Fibroblast of skin of abdomen (primary cell): Measurements from ENCODE around the gene KCNT2.

Source experiments
- DNase-seq: peaks from one replicate; pipeline ENCODE4 v3.0.0-alpha.2; 2013

Gene KCNT2

DNA sequence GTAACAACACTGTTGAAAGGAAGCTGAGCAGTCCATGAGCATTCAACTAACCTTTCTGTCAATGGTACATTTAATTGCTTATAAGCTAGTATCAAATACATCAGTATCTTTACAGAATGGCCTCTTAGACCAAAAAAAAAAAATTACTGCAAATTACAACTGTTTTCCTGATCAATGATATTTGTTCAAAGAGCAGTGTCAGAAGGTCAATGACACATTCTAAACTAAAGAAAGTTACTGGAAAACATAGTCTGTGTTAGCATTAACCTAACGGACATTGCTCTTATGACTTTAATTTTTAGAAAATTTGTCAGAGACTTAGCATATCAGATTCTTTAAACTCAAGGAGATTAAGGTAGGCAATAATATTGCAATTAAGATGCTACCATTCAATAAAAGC, 162.5 kb downstream of the KCNT2 start:
- DNase-seq: no peak

DNA sequence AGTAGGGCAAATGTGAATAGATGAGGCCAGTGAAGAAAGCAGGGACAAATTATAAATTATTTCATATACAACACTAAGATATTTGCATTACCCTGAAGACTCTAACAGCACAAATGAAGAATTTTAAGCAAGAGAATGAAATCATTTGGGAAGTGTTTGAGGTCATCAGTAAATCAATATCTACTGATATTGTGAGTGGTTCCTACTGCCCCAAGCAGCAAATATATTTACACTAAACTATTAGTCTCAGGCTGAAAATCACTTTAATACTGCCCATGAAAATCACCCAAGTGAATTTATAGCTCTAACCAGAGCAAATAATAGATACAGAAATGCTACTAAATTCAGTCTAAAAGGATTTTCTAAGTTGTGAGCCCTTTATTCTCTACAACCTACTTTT, 163.6 kb downstream of the KCNT2 start:
- DNase-seq: no peak

DNA sequence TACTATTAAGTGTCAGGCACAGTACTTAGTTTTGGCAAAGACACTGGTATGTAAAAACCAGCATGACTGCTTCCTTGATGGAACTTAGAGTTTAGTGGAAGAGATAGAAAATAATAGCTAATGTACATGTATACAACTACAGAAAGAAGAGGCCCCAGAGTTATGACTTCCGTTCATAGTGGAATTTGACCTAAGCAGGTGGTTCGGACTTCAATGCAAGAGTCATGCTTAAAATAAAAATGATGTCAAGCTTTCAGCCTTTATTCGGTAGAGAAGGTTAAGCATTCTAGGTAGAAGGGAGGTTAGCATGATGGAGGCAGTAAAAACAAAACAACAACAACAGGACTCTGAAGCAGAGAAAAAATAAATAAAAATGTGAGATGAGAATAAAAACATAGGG, 165.9 kb downstream of the KCNT2 start:
- no peak for DNase-seq

DNA sequence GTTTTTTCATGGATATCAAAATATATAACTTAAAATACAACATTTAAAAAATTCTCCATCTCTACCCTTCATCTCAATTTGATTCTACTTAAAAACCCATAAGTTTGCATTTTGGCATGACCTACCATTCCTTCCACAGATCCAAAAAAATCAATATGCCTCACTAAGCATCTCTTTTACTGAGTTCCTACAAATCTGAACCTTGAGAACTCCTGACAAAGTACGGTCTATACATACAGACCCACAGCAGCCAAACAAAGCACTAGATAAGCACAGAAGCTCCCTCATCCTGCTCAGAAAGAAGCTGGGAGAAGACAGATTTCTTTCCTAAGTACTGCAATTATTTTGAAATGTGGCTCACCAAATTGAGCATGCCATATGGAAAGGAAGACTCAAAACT, 167.5 kb downstream of the KCNT2 start:
- no peak for DNase-seq

DNA sequence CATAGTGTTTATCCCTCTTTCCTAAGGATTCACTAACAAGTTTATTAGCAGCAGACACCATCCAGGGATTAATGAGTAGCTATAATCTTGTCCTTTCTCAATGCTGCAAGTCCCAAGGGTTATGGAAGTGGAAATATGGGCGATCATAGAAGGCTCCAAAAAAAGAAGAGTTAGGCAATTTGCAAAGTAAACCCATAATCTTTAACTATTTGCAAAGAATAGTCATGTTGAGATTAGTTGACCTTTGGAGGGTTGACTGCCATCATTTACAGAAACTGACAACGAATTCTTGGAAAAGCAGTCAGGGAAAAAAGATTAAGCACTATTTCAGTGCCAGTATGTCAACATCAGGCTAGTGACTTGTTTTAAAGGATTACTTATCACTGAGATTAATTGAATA, 169.9 kb downstream of the KCNT2 start:
- DNase-seq: no peak

DNA sequence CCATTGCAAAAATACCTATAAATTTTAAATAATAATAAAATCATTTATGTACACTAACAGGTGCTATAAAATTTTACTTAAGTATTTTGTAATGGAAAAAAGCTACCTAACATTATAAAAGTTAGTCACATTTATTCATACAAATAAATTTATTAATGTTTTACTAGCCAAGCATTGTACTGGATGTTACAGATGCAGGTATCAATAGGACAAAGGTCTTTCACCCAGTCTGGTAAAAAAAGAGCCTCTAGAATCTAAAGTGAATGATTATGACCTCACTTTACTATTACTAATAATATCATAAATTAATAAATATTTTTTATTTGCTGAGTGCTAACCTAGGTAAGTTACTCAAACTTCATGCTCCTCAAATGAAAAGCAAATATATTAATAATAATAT, 170.6 kb downstream of the KCNT2 start:
- DNase-seq: no peak

DNA sequence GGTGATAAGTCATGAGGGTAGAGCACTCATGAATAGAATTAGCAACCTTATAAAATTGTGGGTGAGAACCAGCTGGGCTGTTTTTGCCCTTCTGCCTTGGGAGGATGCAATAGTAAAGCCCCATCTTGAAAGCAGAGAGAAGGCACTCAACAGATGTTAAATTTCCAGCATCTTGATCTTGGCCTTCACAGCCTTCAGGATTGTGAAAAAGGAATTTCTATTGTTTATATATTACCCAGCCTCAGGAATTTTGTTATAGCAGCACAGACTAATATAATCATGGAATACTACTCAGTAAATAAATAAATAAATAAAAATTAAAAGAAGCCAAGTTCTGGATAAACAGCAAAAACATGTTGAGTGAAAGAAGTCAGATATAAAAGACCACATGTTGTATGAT, 175.2 kb downstream of the KCNT2 start:
- no peak for DNase-seq

DNA sequence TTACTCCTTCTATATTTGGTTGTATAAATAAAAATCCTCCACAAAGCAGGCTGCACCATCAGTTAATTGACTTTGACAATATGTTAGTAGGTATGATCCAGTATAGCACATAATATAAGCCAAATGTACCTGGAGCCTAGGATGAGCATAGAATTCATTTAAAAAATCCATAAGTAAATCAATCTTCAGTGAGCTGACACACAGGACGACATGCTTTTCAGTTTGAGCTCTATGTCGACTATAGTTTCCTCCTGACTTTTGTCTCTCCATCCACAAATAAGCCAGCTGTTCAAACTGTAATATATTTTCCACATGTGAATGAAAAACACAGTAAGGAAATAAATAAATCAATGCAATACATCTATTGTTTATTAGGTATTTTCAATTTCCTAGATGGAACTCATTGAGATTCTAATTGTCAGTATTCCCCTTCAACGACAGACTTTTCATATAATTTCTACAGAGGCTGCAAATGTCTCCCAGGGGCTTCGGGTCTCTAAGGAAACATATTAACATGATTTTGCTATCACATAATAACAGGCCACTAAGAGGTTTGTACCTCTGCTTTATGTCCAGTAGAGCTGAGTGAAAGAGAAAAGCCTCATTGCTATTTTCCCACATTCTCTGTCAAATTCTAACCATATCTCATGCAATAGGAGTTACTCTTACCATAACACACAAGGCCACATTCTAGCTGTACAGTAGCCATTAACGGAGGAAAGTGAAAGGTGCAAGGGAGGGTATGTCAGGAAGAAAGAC, 180.1 kb downstream of the KCNT2 start:
- no peak for DNase-seq

DNA sequence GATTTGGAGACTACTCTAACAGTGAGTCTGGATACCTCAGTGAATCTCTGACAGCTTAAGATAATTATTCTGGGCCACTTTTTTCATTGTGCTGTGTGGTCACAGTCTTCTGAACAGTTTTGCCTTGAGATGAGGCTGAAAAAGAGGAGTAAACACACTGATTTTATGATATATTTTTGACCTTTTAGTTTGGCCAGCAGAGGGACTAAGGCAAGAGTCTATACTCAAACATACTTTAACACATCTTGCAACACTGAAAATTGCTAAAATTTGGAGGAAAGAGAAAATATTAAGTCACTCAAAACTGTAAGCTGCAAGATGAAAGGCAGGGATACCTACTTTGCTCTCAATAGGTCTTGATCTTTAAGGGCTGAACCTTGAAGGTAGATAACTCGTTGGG, 182.7 kb downstream of the KCNT2 start:
- no peak for DNase-seq

DNA sequence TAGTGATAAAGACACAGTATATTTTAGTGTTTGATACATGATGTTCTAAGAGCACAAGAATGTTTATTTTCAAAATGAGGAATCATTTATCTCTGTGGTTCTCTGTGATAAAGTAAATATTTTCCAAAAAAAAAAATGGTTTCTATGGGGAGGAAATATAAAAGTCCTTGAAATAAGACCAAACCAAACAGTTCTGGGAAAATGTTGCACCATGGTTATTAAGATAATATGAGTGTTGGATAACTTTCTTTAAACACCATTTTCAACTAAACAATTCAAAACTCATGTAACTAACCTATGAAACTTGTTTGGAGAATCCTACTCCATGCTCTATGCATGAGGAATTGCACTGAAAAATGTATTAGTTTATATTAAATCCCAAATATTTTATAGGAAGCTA, 184.6 kb downstream of the KCNT2 start:
- no peak for DNase-seq

DNA sequence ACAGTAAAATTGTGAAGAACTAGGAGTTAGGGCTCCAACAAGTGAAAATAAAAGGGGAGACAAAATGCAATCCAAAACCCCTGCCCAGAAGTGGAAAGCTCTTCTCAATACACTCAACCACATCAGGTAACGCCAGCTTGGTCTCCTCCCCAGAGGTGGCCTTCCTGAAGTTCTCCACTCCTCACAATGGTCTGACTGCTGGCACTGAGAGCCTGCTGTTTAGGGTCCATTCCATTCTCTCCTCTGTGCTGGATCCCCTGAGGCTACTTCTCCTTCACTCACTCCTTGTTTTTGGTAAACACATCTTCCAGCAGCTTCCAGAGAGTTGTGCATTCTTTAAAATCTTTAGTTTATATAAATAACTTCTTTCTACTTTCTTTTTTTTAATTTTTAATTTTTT, 189.5 kb downstream of the KCNT2 start:
- DNase-seq: no peak

DNA sequence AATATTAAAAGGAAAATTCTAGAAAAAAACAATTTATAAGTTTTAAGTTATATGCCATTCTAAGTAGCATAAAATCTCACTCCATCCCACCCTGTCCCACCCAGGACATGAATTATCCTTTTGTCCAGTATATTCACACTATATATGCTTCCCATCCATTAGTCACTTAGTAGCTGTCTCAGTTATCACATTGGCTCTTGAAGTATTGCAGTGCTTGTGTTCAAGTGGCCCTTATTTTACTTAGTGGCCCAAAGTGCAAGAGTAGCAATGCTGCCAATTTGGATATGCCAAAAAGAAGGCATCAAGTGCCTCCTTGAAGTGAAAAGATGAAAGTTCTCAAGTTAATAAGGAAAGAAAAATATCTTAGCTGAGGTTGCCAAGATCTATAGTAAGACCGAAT, 192.3 kb downstream of the KCNT2 start:
- no peak for DNase-seq

DNA sequence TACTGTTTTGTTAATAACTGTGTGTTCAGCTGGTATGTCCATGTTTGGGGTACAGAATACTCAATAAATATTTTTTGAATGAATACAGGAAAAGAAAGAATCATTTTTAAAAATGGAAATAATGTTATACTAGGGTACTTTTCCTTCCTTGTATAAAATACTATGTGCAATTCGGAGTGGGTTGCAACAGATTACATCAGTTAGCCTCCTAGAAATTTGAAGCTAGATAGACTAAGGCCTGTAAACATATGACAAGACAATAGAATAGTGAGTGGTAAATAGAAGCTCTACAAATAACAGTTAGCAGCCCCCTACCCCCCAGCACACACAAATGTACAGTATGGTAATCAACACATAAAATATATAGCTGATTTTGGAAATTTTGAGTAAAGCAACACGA, 195.9 kb downstream of the KCNT2 start:
- no peak for DNase-seq

DNA sequence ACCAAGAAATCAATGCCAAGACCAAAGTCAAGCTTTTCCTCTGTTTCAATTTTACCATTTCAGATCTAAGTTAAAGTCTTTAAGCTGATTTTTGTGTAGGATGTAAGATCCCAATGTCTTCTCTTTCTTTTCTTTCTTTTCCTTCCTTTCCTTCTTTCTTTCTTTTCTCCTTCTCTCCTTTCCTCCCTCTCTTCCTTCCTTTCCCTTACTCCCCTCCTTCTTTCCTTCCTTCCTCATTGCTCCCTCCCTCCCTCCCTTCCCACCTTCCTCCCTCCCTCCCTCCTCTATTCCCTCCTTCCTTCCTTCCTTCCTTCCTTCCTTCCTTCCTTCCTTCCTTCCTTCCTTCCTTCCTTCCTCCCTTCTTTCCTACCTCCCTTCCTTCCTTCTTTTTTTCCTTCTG, 197.5 kb downstream of the KCNT2 start:
- DNase-seq: no peak

DNA sequence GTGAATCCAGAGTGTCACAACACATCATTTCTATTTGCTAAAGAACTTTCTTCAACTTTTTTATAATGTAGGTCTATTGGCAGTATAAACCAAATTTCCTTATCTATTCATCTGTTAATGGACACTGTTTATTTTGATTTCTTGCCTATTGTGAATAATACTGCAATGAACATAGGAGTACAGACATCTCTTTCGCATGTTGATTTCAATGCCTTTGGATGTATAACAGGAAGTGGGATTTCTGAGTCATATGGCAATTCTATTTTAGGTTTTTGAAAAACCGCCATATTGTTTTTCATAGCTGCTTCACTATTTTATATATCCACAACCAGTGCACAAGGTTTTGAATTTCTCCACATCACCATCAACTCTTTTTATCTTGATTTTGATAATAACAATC, 198.7 kb downstream of the KCNT2 start:
- DNase-seq: no peak

DNA sequence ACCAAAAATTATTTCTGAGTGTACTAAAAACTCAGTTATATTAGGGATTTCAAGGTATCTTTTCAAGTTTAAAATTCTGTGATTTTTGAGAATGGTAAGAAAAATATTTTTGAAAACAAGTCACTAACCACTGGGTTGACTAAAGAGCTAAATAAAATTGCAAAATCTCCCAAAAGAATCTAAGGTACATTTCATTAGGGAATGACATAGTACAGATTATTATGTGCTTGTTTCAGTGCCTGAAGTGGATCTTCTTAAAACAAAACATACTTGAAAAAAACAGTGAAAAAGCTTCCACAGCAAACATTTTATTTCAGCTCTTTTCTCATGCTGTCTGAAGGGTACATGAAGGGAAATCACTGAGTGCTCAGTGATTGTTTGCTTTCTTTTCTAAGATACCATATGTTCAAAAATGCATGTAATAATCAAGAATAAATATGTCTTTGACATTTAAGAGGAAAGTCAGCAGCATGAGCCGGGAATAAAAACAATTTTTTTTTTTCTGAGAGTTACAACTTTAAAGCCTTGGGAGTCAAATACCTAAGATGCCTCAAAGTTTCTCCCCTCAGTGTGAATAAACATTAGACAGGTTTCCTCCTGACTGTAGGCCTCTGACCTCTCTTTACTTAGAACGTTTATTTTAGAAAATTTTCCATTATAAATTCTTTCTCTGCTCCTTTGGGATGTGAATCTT, 200.7 kb downstream of the KCNT2 start:
- peak; percentile 51 for DNase-seq

DNA sequence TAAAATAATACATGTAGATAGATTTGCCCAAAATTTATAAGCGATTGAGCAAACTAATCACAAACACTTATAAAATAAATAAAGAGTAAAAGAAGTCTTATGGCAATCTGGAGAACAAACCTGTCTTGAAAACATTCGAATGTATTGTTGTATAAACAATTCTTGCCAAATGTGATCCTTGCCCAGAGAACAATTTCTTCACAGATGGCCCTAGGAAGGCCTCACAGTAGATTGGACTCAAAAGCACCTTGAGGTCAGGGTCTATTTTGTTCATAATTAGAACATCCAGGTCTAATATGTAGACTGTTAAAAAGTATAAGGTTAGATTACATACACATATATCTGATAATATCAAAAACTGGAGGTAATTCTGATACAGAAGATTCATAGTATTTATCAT, 202.4 kb downstream of the KCNT2 start:
- no peak for DNase-seq

DNA sequence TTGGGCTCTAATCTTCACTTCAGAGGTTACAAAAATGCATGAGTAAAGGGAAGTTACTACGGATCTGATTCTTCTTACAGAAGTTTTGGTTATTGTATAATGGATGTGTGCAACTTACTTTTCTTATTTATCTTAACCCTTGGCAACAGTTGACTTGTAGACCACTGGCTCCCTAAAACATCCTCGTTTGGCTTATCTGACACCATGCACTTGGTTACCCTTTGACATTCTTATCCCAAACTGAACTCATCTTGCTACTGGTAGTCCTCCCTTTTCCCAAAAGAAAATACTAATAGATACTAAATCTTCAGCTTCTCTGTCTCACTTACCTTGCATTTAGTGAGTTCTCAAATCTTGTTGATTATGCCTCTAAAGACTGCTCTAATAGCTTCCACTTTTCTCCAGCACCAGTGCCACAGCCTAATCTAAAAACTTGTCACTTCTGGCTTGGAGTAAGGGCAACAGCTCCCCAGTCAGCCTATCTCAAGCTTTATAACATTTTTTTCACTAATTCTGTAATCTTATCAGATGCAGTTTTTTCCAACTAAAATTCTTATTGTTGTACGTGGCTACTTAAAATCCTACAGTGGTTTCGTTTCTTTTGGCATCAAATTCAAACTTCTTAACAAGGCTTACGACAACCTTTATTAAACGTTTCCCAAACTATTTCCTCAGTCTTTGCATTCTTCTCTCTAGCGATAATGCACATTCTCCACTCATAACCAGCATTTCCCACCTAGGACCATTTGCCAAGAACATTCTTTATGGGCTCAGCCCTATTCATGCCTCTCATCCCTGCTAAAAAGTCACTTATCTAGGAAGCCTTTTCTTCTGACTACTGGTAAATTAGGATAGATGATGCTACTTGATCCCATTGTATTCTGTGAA, 204.2 kb downstream of the KCNT2 start:
- DNase-seq: no peak

DNA sequence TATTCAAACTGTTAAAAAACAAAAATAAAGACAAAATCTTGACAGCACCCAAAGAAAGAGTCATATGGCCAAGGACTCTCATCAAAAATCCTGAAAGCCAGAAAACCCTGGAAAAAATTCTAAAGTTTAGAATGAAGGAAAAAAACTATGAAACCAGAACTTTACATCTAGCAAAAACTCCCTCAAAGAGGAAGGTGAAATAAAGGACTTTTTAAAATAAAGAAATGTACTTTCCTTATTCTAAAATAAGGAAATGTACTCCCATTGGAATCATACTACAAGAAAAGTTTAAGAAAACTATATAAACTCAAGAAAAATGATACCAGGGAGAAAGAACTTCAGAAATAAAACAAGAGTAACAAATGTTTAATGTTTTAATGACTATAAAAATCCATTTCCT, 206.3 kb downstream of the KCNT2 start:
- DNase-seq: no peak

DNA sequence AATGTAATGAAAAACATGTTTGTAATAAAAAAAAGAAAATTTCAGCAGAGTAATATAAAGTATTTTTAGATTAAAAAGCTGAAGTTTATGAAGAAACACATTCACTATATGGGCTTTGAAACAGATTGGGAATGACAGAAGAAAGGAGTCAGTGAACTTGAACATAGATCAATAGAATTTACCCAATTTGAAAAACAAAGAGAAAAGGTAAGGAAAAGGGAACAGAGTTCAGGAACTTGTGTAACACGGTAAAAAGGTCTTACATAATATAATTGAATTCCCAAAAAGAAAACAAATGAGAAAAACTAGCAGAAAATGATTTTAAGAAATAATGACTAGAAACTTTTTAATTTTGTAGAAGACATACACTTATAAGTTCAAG, 206.8 kb downstream of the KCNT2 start:
- DNase-seq: no peak

DNA sequence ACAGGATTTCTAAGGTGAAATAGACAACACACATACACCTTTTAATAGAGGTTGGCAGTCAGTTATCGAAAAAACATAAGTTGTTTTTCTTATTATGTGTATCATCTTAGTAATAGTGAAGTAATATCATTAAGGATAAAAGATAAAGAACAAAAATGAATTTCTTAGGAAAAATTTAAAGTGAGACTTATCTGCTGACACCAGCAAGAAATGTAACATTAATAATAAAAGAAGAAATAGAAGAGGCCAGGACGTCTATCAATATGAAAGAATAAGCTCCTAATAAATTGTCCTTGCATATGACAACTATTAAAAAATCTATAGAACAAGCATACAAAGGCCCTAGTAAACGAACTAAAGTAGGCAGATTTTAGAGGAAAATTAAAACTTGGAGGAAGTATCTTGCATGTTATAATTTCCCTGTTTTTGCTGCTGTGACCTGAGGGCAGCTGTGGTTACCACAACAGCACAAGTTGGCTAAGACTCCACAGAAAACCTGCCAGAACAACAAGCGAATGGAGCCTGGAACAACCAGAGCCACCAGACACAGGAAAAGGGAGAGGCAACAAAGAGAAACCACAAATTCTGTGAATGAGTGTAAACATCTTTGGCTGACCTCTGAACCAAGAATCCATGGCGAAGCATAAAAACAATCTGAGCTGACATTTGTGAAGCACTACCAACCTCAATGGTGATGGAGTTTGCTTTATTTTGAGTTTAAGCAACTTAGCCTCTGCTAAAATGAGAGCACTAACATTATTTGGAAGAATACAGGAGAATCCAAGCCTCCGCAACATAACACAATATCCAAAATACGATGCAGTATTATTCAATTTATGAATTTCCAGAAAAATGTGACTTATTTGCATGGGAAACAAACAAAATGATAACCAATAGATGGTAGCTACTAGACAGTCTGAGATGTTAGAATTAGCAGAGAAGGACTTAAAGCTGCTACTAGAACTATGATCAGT, 207.5 kb downstream of the KCNT2 start:
- DNase-seq: peak; percentile 38

DNA sequence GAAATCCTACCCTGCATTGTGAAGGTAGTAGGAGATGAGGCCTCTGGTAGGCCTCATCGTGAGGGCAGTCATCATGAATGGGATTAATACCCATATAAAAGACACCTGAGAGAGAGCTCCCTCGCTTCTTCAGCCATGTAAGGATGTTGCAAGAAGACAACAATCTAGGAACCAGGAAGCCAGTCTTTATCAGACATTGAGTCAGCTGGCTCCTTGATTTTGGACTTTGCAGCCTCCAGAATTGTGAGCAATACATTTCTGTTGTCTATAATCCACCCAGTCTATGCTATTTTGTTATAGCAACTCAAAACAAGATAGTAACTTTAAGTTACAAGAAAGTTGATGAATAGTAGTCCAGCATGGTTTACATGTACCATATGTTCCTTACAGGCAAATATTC, 208.5 kb downstream of the KCNT2 start:
- DNase-seq: no peak
